GM18867 (cell line): ENCODE results near the gene WNT6.

Source experiments
- ATAC-seq: cut with Tn5 transposase; IDR thresholded peaks from one replicate; pipeline ENCODE4 v1.9.1; 2021; ENCODE audit warnings: mild to moderate bottlenecking, moderate library complexity; ENCODE audit not compliant: unreplicated experiment

Gene WNT6

GRCh38 chr2:218877331-218877730 lies 17.7 kb downstream of the WNT6 start:
- no peak for ATAC-seq

GRCh38 chr2:218877891-218878290 lies 18.3 kb downstream of the WNT6 start:
- ATAC-seq: no peak

GRCh38 chr2:218878486-218878885 lies 18.9 kb downstream of the WNT6 start:
- ATAC-seq: no peak

- no peak for ATAC-seq
Observed at GRCh38 chr2:218878926-218879761, 19.5 kb downstream of the WNT6 start.

- ATAC-seq: no peak
Observed at GRCh38 chr2:218879776-218880101, 20.1 kb downstream of the WNT6 start.

GRCh38 chr2:218880102-218880858 lies 20.7 kb downstream of the WNT6 start, which contains the start of gene WNT10A:
WNT10A (plus strand) TSS chr2:218880852; CDS start chr2:218880996, 144 bp downstream.
- peak; percentile 72 for ATAC-seq

- ATAC-seq: no peak
Observed at GRCh38 chr2:218880859-218881594, 21.4 kb downstream of the WNT6 start.

- ATAC-seq: no peak
Observed at GRCh38 chr2:218881744-218882460, 22.3 kb downstream of the WNT6 start.

GRCh38 chr2:218882461-218882816 lies 22.8 kb downstream of the WNT6 start:
- ATAC-seq: no peak

GRCh38 chr2:218882866-218883366 lies 23.3 kb downstream of the WNT6 start:
- ATAC-seq: no peak

- no peak for ATAC-seq
Observed at GRCh38 chr2:218883491-218884490, 24.2 kb downstream of the WNT6 start.

GRCh38 chr2:218884519-218884918 lies 24.9 kb downstream of the WNT6 start:
- ATAC-seq: no peak

GRCh38 chr2:218885981-218886947 lies 26.7 kb downstream of the WNT6 start:
- peak; percentile 60 for ATAC-seq

- no peak for ATAC-seq
Observed at GRCh38 chr2:218887079-218887478, 27.5 kb downstream of the WNT6 start.

- ATAC-seq: no peak
Observed at GRCh38 chr2:218888341-218888740, 28.7 kb downstream of the WNT6 start.

GRCh38 chr2:218889937-218890336 lies 30.3 kb downstream of the WNT6 start:
- ATAC-seq: no peak

GRCh38 chr2:218890369-218890768 lies 30.8 kb downstream of the WNT6 start:
- ATAC-seq: no peak
